Mesenchymal stem cell (in vitro differentiated cells and primary cell): Measurements from ENCODE around the gene DPP6.

Experiments
- DNase-seq: peaks from one replicate; pipeline ENCODE4 v3.0.0-alpha.2; 2013
- H2AFZ ChIP-seq: one replicate; pipeline ENCODE4 v1.6.1; 2013; ENCODE audit warnings: low read depth, mild to moderate bottlenecking, control low read depth, inconsistent platforms, low read length, moderate library complexity
- H2AK5ac ChIP-seq: 2 replicates; pipeline ENCODE4 v1.6.1; 2013; ENCODE audit warnings: low read length, moderate library complexity, mild to moderate bottlenecking, inconsistent platforms; ENCODE audit not compliant: severe bottlenecking
- H2BK120ac ChIP-seq: one replicate; pipeline ENCODE4 v1.6.1; 2013; ENCODE audit warnings: low read depth, mild to moderate bottlenecking, inconsistent platforms, low read length, moderate library complexity
- H2BK12ac ChIP-seq, 2 experiments: one replicate each; pipeline ENCODE4 v1.6.1; 2013; ENCODE audit warnings: inconsistent platforms in 2 of 2, low read length in 2 of 2, mild to moderate bottlenecking in 2 of 2, moderate library complexity in 2 of 2, control low read depth in 1 of 2
- H2BK15ac ChIP-seq: one replicate; pipeline ENCODE4 v1.6.1; 2013; ENCODE audit warnings: mild to moderate bottlenecking, low read depth, inconsistent platforms; ENCODE audit not compliant: poor library complexity, severe bottlenecking
- H2BK5ac ChIP-seq: 2 replicates; pipeline ENCODE4 v1.6.1; 2013; ENCODE audit warnings: low read depth, mild to moderate bottlenecking, low read length, control low read depth, inconsistent platforms; ENCODE audit not compliant: poor library complexity, severe bottlenecking
- H3K14ac ChIP-seq, 2 experiments: one replicate each; pipeline ENCODE4 v1.6.1; 2013; ENCODE audit warnings: inconsistent platforms in 2 of 2, low read length in 2 of 2, control low read depth in 1 of 2, mild to moderate bottlenecking in 1 of 2, moderate library complexity in 1 of 2
- H3K18ac ChIP-seq, 2 experiments: one replicate each; pipeline ENCODE4 v1.6.1; 2013; ENCODE audit warnings: inconsistent platforms in 2 of 2, low read length in 2 of 2, control low read depth in 1 of 2, low read depth in 1 of 2, mild to moderate bottlenecking in 1 of 2
- H3K23ac ChIP-seq, 2 experiments: one replicate each; pipeline ENCODE4 v1.6.1; 2013; ENCODE audit warnings: inconsistent platforms in 2 of 2, low read length in 2 of 2, mild to moderate bottlenecking in 2 of 2, moderate library complexity in 2 of 2, control low read depth in 1 of 2
- H3K27ac ChIP-seq: 2 replicates; pipeline ENCODE4 v1.5.1; 2013; ENCODE audit warnings: mild to moderate bottlenecking, moderate library complexity, low read length, control low read depth, inconsistent platforms; ENCODE audit not compliant: poor library complexity, severe bottlenecking
- H3K27me3 ChIP-seq, 2 experiments: 2 replicates each; pipeline versions ENCODE4 v1.6.1 to v1.7.0; 2013; ENCODE audit warnings: low read length in 2 of 2, mild to moderate bottlenecking in 2 of 2, moderate library complexity in 2 of 2, control low read depth in 1 of 2, inconsistent platforms in 1 of 2; ENCODE audit not compliant: control insufficient read depth in 1 of 2, insufficient read depth in 1 of 2
- H3K36me3 ChIP-seq, 2 experiments: 2 replicates each; pipeline versions ENCODE4 v1.6.1 to v1.7.0; 2013; ENCODE audit warnings: low read length in 2 of 2, control low read depth in 1 of 2, inconsistent platforms in 1 of 2, low read depth in 1 of 2, mild to moderate bottlenecking in 1 of 2; ENCODE audit not compliant: insufficient read depth in 2 of 2, control insufficient read depth in 1 of 2
- H3K4ac ChIP-seq, 2 experiments: one replicate each; pipeline ENCODE4 v1.6.1; 2013; ENCODE audit warnings: inconsistent platforms in 2 of 2, low read length in 2 of 2, mild to moderate bottlenecking in 2 of 2, moderate library complexity in 2 of 2, control low read depth in 1 of 2, low read depth in 1 of 2
- H3K4me1 ChIP-seq: 2 replicates; pipeline ENCODE4 v1.6.1; 2013; ENCODE audit warnings: low read depth, low read length, control low read depth; ENCODE audit not compliant: control insufficient read depth, insufficient read depth
- H3K4me2 ChIP-seq: 2 replicates; pipeline ENCODE4 v1.6.1; 2013; ENCODE audit warnings: low read length, mild to moderate bottlenecking, inconsistent platforms; ENCODE audit not compliant: poor library complexity, severe bottlenecking
- H3K4me3 ChIP-seq, 2 experiments: 2 replicates each; pipeline versions ENCODE4 v1.5.1 to v1.7.0; 2013; ENCODE audit warnings: low read length in 2 of 2, mild to moderate bottlenecking in 2 of 2, control low read depth in 1 of 2, low read depth in 1 of 2; ENCODE audit not compliant: insufficient read depth in 1 of 2
- H3K79me1 ChIP-seq: replicated peaks from 2 replicates; pipeline ENCODE4 v1.6.1; 2013; ENCODE audit warnings: mild to moderate bottlenecking, control low read depth, low read length, inconsistent platforms; ENCODE audit not compliant: poor library complexity, severe bottlenecking
- H3K9ac ChIP-seq: 2 replicates; pipeline ENCODE4 v1.7.0; 2013; ENCODE audit warnings: mild to moderate bottlenecking, low read length, moderate library complexity
- H3K9me3 ChIP-seq: 2 replicates; pipeline ENCODE4 v1.7.0; 2013; ENCODE audit warnings: mild to moderate bottlenecking, low read length; ENCODE audit not compliant: control insufficient read depth
- H4K8ac ChIP-seq: one replicate; pipeline ENCODE4 v1.6.1; 2013; ENCODE audit warnings: inconsistent platforms, mild to moderate bottlenecking, low read length, moderate library complexity
- H4K91ac ChIP-seq: one replicate; pipeline ENCODE4 v1.6.1; 2013; ENCODE audit warnings: mild to moderate bottlenecking, low read length, inconsistent platforms
- WGBS: methylation state at CpG from one replicate; pipeline ENCODE4 v1.1.7; 2013; ENCODE audit warnings: mixed read lengths; 5-methylcytosine and 5-hydroxymethylcytosine counted together

The DPP6 gene

GRCh38 chr7:154424350-154424749, 372.2 kb downstream of the DPP6 start:
- no peaks in the 10 kb centered on the region for H3K4me1 ChIP-seq
- H3K18ac ChIP-seq: no peak overlapping the region
- no peaks in the 10 kb centered on the region for H3K27me3 ChIP-seq
- no peaks in the 10 kb centered on the region for H3K36me3 ChIP-seq
- H3K4me2 ChIP-seq: no peak overlapping the region
- H3K27ac ChIP-seq: no peak overlapping the region
- H2AK5ac ChIP-seq: no peak overlapping the region
- no peak overlapping the region for H2AFZ ChIP-seq
- no peaks in the 10 kb centered on the region for H3K79me1 ChIP-seq
- H3K9ac ChIP-seq: no peak overlapping the region
- no peak overlapping the region for H3K4ac ChIP-seq
- no peak overlapping the region for H3K4me3 ChIP-seq
- H3K14ac ChIP-seq: no peak overlapping the region
- no peak overlapping the region for H2BK5ac ChIP-seq
- H2BK120ac ChIP-seq: no peak overlapping the region
- H3K9me3 ChIP-seq: peaks cover 12% of the 10 kb centered on the region
- H3K23ac ChIP-seq: no peak overlapping the region
- WGBS: 56% methylated on average over 8 of the region's 8 CpGs
- H4K91ac ChIP-seq: no peak overlapping the region
- DNase-seq: no peak
- no peak overlapping the region for H2BK15ac ChIP-seq
- no peak overlapping the region for H2BK12ac ChIP-seq
- no peak overlapping the region for H4K8ac ChIP-seq

GRCh38 chr7:154425271-154425670, 373.1 kb downstream of the DPP6 start:
- Histone ChIP-seq H4K91ac (no peak overlapping the region), H2AK5ac (no peak overlapping the region), H2BK15ac (no peak overlapping the region), H3K9ac (no peak overlapping the region), H2BK5ac (no peak overlapping the region), H2AFZ (no peak overlapping the region), H3K9me3 (peaks cover 17% of the 10 kb centered on the region), H3K79me1 (no peaks in the 10 kb centered on the region), H3K4me1 (no peaks in the 10 kb centered on the region), H3K27me3 (no peaks in the 10 kb centered on the region), H2BK12ac (no peak overlapping the region), H3K4me3 (no peak overlapping the region), H3K36me3 (no peaks in the 10 kb centered on the region), H3K23ac (no peak overlapping the region), H4K8ac (no peak overlapping the region), H3K14ac (no peak overlapping the region), H3K4me2 (no peak overlapping the region), H2BK120ac (no peak overlapping the region), H3K4ac (no peak overlapping the region), H3K27ac (no peak overlapping the region), H3K18ac (no peak overlapping the region)
- 49% methylated on average over 2 of the region's 2 CpGs for WGBS
- DNase-seq: no peak

GRCh38 chr7:154426778-154427177, 374.6 kb downstream of the DPP6 start:
- DNase-seq: no peak
- no peak overlapping the region for H2AK5ac ChIP-seq
- H3K27ac ChIP-seq: no peak overlapping the region
- no peak overlapping the region for H3K4me3 ChIP-seq
- no peaks in the 10 kb centered on the region for H3K4me1 ChIP-seq
- H2BK5ac ChIP-seq: no peak overlapping the region
- H2BK15ac ChIP-seq: no peak overlapping the region
- no peak overlapping the region for H3K18ac ChIP-seq
- H4K8ac ChIP-seq: no peak overlapping the region
- H3K27me3 ChIP-seq: no peaks in the 10 kb centered on the region
- H3K14ac ChIP-seq: no peak overlapping the region
- H3K36me3 ChIP-seq: no peaks in the 10 kb centered on the region
- H3K9me3 ChIP-seq: peaks cover 16% of the 10 kb centered on the region
- no peak overlapping the region for H3K4ac ChIP-seq
- no peak overlapping the region for H3K23ac ChIP-seq
- no peak overlapping the region for H2BK12ac ChIP-seq
- no peak overlapping the region for H2BK120ac ChIP-seq
- H2AFZ ChIP-seq: no peak overlapping the region
- no peak overlapping the region for H4K91ac ChIP-seq
- no peak overlapping the region for H3K4me2 ChIP-seq
- no peaks in the 10 kb centered on the region for H3K79me1 ChIP-seq
- no peak overlapping the region for H3K9ac ChIP-seq
- no CpG with 5 or more reads among the region's 3 CpGs for WGBS

- Histone ChIP-seq H2BK15ac (no peak overlapping the region), H3K27ac (no peak overlapping the region), H3K14ac (no peak overlapping the region), H3K27me3 (no peaks in the 10 kb centered on the region), H2BK5ac (no peak overlapping the region), H2BK12ac (no peak overlapping the region), H3K4ac (no peak overlapping the region), H3K23ac (no peak overlapping the region), H4K91ac (no peak overlapping the region), H4K8ac (no peak overlapping the region), H3K18ac (no peak overlapping the region), H3K4me3 (no peak overlapping the region), H3K36me3 (no peaks in the 10 kb centered on the region), H3K4me2 (no peak overlapping the region), H3K9me3 (peaks cover 19% of the 10 kb centered on the region), H2AFZ (no peak overlapping the region), H3K79me1 (no peaks in the 10 kb centered on the region), H2AK5ac (no peak overlapping the region), H3K4me1 (no peaks in the 10 kb centered on the region), H3K9ac (no peak overlapping the region), H2BK120ac (no peak overlapping the region)
- no peak for DNase-seq
These were observed 375.3 kb downstream of the DPP6 start for GRCh38 chr7:154427533-154427932.
